ENCODE data around the gene SNCAIP.

DNA sequence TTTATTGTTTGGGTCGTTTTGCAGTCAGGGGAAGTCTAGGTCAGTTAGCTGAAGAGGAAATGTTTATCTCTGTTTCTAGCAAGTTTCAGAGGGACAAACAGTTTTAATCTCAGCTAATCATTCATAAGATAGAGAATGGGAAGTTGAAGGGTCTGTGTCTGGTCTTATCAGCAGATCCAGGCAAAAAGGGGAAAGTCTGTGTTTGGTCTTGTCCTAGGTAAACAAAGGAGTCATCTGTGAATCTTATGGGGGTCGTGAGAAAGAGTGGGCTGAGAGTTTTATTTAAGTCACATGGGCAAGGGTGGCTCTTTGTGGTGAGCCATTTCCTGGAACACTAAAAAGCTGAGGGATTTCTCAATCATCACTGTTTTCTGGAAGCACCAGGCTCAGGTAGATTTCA is 5.6 kb upstream of the SNCAIP start:
- TF ChIP-seq, protein P1, sequence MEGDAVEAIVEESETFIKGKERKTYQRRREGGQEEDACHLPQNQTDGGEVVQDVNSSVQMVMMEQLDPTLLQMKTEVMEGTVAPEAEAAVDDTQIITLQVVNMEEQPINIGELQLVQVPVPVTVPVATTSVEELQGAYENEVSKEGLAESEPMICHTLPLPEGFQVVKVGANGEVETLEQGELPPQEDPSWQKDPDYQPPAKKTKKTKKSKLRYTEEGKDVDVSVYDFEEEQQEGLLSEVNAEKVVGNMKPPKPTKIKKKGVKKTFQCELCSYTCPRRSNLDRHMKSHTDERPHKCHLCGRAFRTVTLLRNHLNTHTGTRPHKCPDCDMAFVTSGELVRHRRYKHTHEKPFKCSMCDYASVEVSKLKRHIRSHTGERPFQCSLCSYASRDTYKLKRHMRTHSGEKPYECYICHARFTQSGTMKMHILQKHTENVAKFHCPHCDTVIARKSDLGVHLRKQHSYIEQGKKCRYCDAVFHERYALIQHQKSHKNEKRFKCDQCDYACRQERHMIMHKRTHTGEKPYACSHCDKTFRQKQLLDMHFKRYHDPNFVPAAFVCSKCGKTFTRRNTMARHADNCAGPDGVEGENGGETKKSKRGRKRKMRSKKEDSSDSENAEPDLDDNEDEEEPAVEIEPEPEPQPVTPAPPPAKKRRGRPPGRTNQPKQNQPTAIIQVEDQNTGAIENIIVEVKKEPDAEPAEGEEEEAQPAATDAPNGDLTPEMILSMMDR (IDR thresholded peaks at IDR 0.05) = no peak
- no peak for TF ChIP-seq POLR2A (IDR thresholded peaks at IDR 0.05)

Measured in stomach (tissue), 4 donors.